Mesenteric fat pad (tissue), 1 donor: ENCODE data around the gene ANKRD13B. TPM values are rescaled to one million over a fixed set of nuclear protein-coding genes. Genes with fewer than 3 reads are reported as not detected.

Experiments used
- DNase-seq: peaks from one replicate; pipeline ENCODE4 v3.0.0-alpha.2; 2020; ENCODE audit warnings: low spot score
- total RNA-seq: library from RNA; stranded (reverse); fragmentation: NEBNext Ultra II Directional; extraction: Animal tissue kit (Norgen Biotek cat#: 25700); gene quantifications from one replicate; pipeline ENCODE4 v1.2.1, GENCODE V29; 2021
- donor health status: DM: yes; HTN: yes; CAD: no.

ANKRD13B gene
- total RNA-seq, 1 donor from 2014 or later, result 11.5 TPM

GRCh38 chr17:29616300-29617048, 23.5 kb downstream of the ANKRD13B start:
- no peak for DNase-seq

- DNase-seq, result no peak
These were observed 24.2 kb downstream of the ANKRD13B start for GRCh38 chr17:29617125-29617480.

GRCh38 chr17:29617481-29618271, 24.7 kb downstream of the ANKRD13B start:
- peak; percentile 94 for DNase-seq

- no peak for DNase-seq
These were observed 25.5 kb downstream of the ANKRD13B start for GRCh38 chr17:29618272-29619065.

- no peak for DNase-seq
These were observed 26.3 kb downstream of the ANKRD13B start for GRCh38 chr17:29619251-29619650.

GRCh38 chr17:29620271-29620670, 27.3 kb downstream of the ANKRD13B start:
- no peak for DNase-seq

- no peak for DNase-seq
These were observed 28.0 kb downstream of the ANKRD13B start for GRCh38 chr17:29620779-29621500.

GRCh38 chr17:29621751-29622194, 28.8 kb downstream of the ANKRD13B start:
- DNase-seq, result no peak

GRCh38 chr17:29622337-29623282, 29.7 kb downstream of the ANKRD13B start, which contains the start of gene CORO6:
Gene CORO6, minus strand, starts transcription at chr17:29622912. Its CDS starts 1,491 bp downstream, at chr17:29621421.
- no peak for DNase-seq

GRCh38 chr17:29623283-29623647, 30.3 kb downstream of the ANKRD13B start:
- DNase-seq, result no peak

GRCh38 chr17:29624586-29624985, 31.7 kb downstream of the ANKRD13B start:
- DNase-seq, result no peak

GRCh38 chr17:29625037-29625750, 32.3 kb downstream of the ANKRD13B start:
- DNase-seq, result no peak

GRCh38 chr17:29627951-29628350, 35.0 kb downstream of the ANKRD13B start:
- DNase-seq, result no peak

- DNase-seq, result no peak
These were observed 35.7 kb downstream of the ANKRD13B start for GRCh38 chr17:29628644-29629043.

GRCh38 chr17:29629839-29630238, 36.9 kb downstream of the ANKRD13B start:
- DNase-seq, result no peak

- DNase-seq, result no peak
These were observed 37.8 kb downstream of the ANKRD13B start for GRCh38 chr17:29630630-29631193.

GRCh38 chr17:29633886-29634285, 41.0 kb downstream of the ANKRD13B start:
- no peak for DNase-seq

GRCh38 chr17:29640413-29640812, 47.5 kb downstream of the ANKRD13B start:
- no peak for DNase-seq
